ENCODE data around the gene NFAM1. TPM values are rescaled to one million over a fixed set of nuclear protein-coding genes. Genes with fewer than 3 reads are reported as not detected.

The NFAM1 gene
- total and polyA plus RNA-seq, 2 of the 13 experiments (the other 11 are each of a cell fraction or from before 2014, with no cell fraction given), result 0.03 TPM; not detected in 1

DNA sequence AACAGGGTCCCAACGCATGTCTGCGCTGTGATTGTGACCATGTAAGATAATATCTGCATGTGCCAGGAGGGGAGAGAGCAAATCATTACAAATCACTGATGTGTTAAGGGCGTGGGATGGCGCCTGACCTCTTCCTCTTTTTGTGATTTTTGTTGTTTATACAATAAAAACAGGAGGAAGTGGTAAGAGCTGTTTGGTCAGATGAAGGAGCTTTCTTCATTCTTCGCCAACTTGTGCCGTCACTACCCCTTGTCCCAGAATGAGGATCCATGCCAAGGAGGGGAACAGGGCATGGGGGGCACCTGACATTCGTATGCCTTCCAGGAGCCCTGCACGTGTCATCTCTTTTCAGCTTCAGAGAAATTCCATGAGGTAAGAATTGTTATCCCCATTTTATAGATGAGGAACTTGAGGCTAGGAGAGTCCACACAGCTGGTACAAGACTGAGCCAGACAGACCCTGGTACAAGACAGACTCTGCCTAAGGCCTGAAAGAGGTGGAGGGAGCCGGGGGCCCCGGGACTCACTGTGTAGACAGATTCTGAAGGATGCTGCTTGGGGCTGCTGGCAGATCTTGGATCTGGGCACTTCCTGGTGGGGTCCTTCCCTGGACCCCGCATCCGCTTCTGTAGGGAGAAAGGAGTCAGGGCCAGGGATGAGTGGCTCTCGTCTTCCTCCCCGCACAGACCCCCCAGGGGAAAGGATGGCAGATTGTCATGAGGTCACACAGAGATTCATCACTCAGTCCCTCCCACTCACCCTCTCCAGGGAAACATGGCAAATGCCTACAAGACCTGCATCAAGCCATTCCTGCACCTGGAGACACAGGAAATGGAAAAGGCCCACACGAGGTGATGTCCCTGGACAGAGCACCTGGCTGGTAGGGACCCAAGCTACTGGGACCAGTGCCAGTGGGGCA, 34.6 kb downstream of the NFAM1 start (continued):
- TF ChIP-seq, protein P1, sequence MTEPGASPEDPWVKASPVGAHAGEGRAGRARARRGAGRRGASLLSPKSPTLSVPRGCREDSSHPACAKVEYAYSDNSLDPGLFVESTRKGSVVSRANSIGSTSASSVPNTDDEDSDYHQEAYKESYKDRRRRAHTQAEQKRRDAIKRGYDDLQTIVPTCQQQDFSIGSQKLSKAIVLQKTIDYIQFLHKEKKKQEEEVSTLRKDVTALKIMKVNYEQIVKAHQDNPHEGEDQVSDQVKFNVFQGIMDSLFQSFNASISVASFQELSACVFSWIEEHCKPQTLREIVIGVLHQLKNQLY (CRISPR knock-in tag; IDR thresholded peaks at IDR 0.05), result no peak
- TF ChIP-seq, protein P2, sequence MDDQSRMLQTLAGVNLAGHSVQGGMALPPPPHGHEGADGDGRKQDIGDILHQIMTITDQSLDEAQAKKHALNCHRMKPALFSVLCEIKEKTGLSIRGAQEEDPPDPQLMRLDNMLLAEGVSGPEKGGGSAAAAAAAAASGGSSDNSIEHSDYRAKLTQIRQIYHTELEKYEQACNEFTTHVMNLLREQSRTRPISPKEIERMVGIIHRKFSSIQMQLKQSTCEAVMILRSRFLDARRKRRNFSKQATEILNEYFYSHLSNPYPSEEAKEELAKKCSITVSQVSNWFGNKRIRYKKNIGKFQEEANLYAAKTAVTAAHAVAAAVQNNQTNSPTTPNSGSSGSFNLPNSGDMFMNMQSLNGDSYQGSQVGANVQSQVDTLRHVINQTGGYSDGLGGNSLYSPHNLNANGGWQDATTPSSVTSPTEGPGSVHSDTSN (CRISPR knock-in tag; IDR thresholded peaks at IDR 0.05; ENCODE audit: borderline replicate concordance), result no peak

DNA sequence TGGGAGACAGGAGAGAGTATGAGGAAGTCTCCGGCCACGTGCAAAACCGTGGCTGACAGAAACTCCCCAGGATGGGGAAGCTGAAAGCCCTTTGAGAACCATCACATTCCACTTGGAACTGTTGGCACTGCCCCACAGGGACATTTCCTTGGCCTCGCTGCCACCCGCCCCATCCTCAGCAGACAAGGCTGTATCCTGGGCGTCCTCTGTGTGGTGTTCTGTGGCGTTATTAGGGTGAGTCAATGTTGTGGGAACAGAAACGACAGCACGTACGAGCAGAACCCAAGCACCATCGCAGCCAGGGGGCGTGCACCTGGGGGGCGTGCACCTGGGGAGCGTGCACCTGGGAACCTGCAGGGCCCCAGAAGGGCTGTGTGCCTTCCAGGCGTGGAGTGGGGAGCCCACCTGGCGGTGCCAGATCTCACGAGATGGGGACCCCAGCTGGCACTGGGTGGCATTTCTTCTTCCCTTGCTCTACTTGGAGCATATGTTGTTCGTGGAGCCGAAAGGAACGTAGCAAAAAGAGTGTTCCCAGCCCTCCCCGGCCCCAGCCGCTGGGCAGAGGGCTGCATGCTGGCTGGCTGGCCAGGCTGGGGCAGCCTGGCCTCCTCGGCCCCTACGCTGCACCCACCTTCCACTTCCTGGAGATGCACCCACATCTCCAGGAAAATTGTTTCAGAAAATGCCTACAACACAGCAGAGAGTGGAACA, 35.4 kb downstream of the NFAM1 start:
- no peaks in the 10 kb centered on the region for H3K4me1 ChIP-seq (ENCODE audit: insufficient read depth, low read length)
- no peaks in the 10 kb centered on the region for H4K20me1 ChIP-seq (ENCODE audit: insufficient read depth, low read length)
- no peaks in the 10 kb centered on the region for H3K9me3 ChIP-seq (ENCODE audit: low read length)
- no peak overlapping the region for H3K9ac ChIP-seq (ENCODE audit: insufficient read depth, low read depth, low read length)
- ChIA-PET POLR2A (no interaction called here), CTCF (ENCODE audit: low intra/inter-chr PET ratio, low total read pairs) (no interaction called here)
- FAIRE-seq, result no peak
- no peak overlapping the region for H3K4me2 ChIP-seq (ENCODE audit: low read depth, low read length)
- H3K36me3 ChIP-seq (replicated peaks in 1 of 2; ENCODE audit: control insufficient read depth in 1 of 2, insufficient read depth in 2 of 2, low read length in 2 of 2), result no peaks in the 10 kb centered on the region
- no peak overlapping the region for H2AFZ ChIP-seq (ENCODE audit: low read length)
- BruUV-seq (replicated peaks), result no TSS peak
- intact Hi-C loops (cut with micrococcal nuclease; ENCODE audit: unreplicated experiment) (no loop called here), in situ Hi-C loops (cut with HindIII; ENCODE audit: extremely low pct_ligation_motif_present, low pct_unique_long_range_greater_than_20kb) (no loop called here)
- no peak overlapping the region for H3K27ac ChIP-seq (ENCODE audit: extremely low read length, insufficient read depth, low read length)
- DNase-seq (ENCODE audit: low spot score), result no peak
- H3K4me3 ChIP-seq (replicated peaks in 1 of 3; ENCODE audit: insufficient read depth in 1 of 3, low read depth in 2 of 3, low read length in 3 of 3), result no peak overlapping the region
- H3K27me3 ChIP-seq (ENCODE audit: control insufficient read depth in 1 of 2, insufficient read depth in 2 of 2, low read length in 2 of 2), result peaks cover 1 to 7% of the 10 kb centered on the region in 2 experiments; a peak in 3 of 5 replicates
- 50% methylated on average over 13 of the region's 24 CpGs for WGBS (ENCODE audit: low lambda C conversion rate)
- ATAC-seq, result no peak
- no peaks in the 10 kb centered on the region for H3K79me2 ChIP-seq (ENCODE audit: insufficient read depth, low read length)
- TF ChIP-seq ZNF850 (CRISPR knock-in tag; conservative IDR thresholded peaks at IDR 0.05) (no peak), NFYC (CRISPR knock-in tag; IDR thresholded peaks at IDR 0.05) (no peak), ZNF343 (CRISPR knock-in tag; IDR thresholded peaks at IDR 0.05) (no peak), GTF3A (CRISPR knock-in tag; conservative IDR thresholded peaks at IDR 0.05) (no peak), TEAD3 (CRISPR knock-in tag; optimal IDR thresholded peaks at IDR 0.05; ENCODE audit: borderline replicate concordance) (no peak), FOSL2 (CRISPR knock-in tag; IDR thresholded peaks at IDR 0.05) (no peak)
- TF ChIP-seq, protein P3, sequence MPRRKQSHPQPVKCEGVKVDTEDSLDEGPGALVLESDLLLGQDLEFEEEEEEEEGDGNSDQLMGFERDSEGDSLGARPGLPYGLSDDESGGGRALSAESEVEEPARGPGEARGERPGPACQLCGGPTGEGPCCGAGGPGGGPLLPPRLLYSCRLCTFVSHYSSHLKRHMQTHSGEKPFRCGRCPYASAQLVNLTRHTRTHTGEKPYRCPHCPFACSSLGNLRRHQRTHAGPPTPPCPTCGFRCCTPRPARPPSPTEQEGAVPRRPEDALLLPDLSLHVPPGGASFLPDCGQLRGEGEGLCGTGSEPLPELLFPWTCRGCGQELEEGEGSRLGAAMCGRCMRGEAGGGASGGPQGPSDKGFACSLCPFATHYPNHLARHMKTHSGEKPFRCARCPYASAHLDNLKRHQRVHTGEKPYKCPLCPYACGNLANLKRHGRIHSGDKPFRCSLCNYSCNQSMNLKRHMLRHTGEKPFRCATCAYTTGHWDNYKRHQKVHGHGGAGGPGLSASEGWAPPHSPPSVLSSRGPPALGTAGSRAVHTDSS (CRISPR knock-in tag; conservative IDR thresholded peaks at IDR 0.05), result no peak
- TF ChIP-seq, protein P4, sequence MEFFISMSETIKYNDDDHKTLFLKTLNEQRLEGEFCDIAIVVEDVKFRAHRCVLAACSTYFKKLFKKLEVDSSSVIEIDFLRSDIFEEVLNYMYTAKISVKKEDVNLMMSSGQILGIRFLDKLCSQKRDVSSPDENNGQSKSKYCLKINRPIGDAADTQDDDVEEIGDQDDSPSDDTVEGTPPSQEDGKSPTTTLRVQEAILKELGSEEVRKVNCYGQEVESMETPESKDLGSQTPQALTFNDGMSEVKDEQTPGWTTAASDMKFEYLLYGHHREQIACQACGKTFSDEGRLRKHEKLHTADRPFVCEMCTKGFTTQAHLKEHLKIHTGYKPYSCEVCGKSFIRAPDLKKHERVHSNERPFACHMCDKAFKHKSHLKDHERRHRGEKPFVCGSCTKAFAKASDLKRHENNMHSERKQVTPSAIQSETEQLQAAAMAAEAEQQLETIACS (CRISPR knock-in tag; IDR thresholded peaks at IDR 0.05), result no peak
- TF ChIP-seq, protein P5, sequence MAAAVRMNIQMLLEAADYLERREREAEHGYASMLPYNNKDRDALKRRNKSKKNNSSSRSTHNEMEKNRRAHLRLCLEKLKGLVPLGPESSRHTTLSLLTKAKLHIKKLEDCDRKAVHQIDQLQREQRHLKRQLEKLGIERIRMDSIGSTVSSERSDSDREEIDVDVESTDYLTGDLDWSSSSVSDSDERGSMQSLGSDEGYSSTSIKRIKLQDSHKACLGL (CRISPR knock-in tag; IDR thresholded peaks at IDR 0.05), result no peak
- TF ChIP-seq, protein P6, sequence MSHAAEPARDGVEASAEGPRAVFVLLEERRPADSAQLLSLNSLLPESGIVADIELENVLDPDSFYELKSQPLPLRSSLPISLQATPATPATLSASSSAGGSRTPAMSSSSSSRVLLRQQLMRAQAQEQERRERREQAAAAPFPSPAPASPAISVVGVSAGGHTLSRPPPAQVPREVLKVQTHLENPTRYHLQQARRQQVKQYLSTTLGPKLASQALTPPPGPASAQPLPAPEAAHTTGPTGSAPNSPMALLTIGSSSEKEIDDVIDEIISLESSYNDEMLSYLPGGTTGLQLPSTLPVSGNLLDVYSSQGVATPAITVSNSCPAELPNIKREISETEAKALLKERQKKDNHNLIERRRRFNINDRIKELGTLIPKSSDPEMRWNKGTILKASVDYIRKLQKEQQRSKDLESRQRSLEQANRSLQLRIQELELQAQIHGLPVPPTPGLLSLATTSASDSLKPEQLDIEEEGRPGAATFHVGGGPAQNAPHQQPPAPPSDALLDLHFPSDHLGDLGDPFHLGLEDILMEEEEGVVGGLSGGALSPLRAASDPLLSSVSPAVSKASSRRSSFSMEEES (CRISPR knock-in tag; IDR thresholded peaks at IDR 0.05), result no peak
